ENCODE results near the gene MET.

DNA sequence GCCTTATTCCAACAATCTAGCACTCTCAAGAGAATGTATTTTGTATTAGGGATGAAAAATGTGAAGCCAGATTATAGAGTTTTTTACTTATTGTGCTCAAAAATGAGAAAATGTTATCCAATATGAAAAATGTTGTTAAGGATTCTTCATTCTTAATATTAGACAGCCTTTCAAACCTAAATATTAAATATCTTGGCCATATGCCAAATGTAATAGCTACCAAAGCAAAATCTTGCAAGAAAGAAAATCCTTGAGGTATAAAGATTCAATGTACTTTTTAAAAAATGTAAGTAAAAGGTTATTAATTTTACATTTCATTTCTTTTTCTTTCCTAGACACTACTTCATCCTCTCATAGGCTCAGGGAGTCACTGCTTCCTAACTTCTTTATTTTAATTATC, 33.4 kb downstream of the MET start:
- no peak for TF ChIP-seq EP300 (IDR thresholded peaks at IDR 0.05; ENCODE audit: borderline replicate concordance)
- TF ChIP-seq TAF1 (IDR thresholded peaks at IDR 0.05; ENCODE audit: low read depth): no peak
- TF ChIP-seq, protein P1, sequence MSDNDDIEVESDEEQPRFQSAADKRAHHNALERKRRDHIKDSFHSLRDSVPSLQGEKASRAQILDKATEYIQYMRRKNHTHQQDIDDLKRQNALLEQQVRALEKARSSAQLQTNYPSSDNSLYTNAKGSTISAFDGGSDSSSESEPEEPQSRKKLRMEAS (IDR thresholded peaks at IDR 0.05): no peak
- no peak for TF ChIP-seq TEAD4 (IDR thresholded peaks at IDR 0.05)
